Lower leg skin (tissue), 4 donors: ENCODE measurements around the gene RPL29. TPM values are rescaled to one million over a fixed set of nuclear protein-coding genes. Genes with fewer than 3 reads are reported as not detected.

Source experiments
- DNase-seq, 2 donors: peaks; one replicate each; pipeline ENCODE4 v3.0.0-alpha.2; 2019; ENCODE audit warnings: low spot score in 2 of 2
- H3K4me3 ChIP-seq: fragments of 200-600 bp; sonication (generic); 2 replicates; pipeline ENCODE4 v1.5.1; 2017; ENCODE audit warnings: mild to moderate bottlenecking, low read depth; ENCODE audit not compliant: poor library complexity, severe bottlenecking
- CTCF ChIP-seq, 3 donors: fragments of 450-650 bp; IDR thresholded peaks; one replicate each; pipeline ENCODE4 v1.5.1; 2016; ENCODE audit warnings: antibody characterized with exemption in 3 of 3, mild to moderate bottlenecking in 3 of 3, moderate library complexity in 2 of 3
- POLR2A ChIP-seq, 2 donors: fragments of 450-650 bp; IDR thresholded peaks; one replicate each; pipeline ENCODE4 v1.6.1; 2016 to 2017; ENCODE audit warnings: antibody characterized with exemption in 2 of 2, mild to moderate bottlenecking in 1 of 2, moderate library complexity in 1 of 2
- WGBS, 2 donors: methylation state at CpG; one replicate each; pipeline ENCODE4 v1.1.5; 2018; 5-methylcytosine and 5-hydroxymethylcytosine counted together
- intact Hi-C: fragments of 100-400 bp; cut with DNase I; formaldehyde crosslinking; loops from one replicate; pipeline ENCODE4 v1.15.0; 2023; ENCODE audit warnings: low total_unique reads
- total RNA-seq, 4 donors: library from RNA; depleted of rRNA; stranded (reverse); fragments of >200 nt; gene quantifications; one replicate each; pipeline ENCODE4 v1.1.0, GENCODE V29; 2016

RPL29 gene
- total RNA-seq, 4 donors from 2014 or later, result 1,729 to 2,645 (median 2,120) TPM

DNA sequence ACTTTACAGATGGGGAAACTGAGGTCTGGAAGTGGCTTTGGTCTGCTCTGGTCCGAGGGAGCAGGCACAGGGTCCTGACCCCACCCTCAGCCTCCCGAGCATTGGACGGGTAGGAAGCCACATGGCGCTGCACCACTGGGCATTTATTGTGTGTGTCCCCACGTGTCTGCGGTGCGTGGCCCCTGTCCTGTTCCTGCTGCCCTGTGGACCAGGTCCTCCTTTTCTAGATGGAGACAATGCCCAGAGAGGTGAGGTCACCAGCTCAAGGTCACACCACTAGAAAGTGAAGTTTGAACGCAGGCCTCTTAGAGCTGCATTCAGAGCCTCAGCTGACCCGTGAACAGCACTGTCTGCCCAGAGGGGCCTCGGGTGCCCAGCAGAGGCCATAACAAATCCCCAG lies 33.8 kb upstream of the RPL29 start:
- TF ChIP-seq CTCF (IDR thresholded peaks at IDR 0.05) (no peak), POLR2A (IDR thresholded peaks at IDR 0.05) (no peak)
- WGBS, 2 donors, result 90 to 100% methylated on average over 5 to 10 of the region's 10 CpGs
- no peak overlapping the region for H3K4me3 ChIP-seq

GRCh38 chr3:52029053-52029452 lies 33.4 kb upstream of the RPL29 start:
- TF ChIP-seq CTCF (IDR thresholded peaks at IDR 0.05), result no peak
- no peak for TF ChIP-seq POLR2A (IDR thresholded peaks at IDR 0.05)
- no peak for DNase-seq
- 85 to 90% methylated on average over 7 to 9 of the region's 9 CpGs for WGBS, 2 donors
- intact Hi-C loops, result no loop called here
- no peak overlapping the region for H3K4me3 ChIP-seq

More for the DNA sequence above, 33.8 kb upstream of the RPL29 start:
- intact Hi-C loops, result no loop called here
- no peak for DNase-seq

DNA sequence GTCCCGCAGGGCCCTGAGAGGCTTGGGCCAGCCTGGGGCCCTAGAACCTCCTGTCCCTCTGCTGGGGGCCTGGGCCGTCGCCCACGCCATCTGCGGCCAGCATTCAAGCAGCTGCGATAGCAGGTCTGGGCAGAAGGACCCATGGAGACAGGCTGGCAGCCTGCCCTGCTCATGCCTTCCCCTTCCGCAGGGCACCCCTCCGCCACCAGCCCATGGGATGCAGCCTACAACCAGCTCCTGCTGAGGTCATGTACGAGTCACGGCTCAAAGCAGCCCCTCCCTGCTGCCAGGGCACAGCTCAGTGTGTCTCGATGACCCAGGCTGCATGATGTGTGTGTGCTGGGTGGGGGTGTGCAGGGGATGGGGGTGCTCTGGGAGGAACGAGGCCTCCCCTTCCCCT lies 32.9 kb upstream of the RPL29 start:
- TF ChIP-seq CTCF (IDR thresholded peaks at IDR 0.05) (no peak), POLR2A (IDR thresholded peaks at IDR 0.05) (no peak)
- H3K4me3 ChIP-seq, result no peak overlapping the region
- no peak for DNase-seq
- 77 to 80% methylated on average over 11 of the region's 12 CpGs for WGBS, 2 donors
- intact Hi-C loops, result no loop called here

DNA sequence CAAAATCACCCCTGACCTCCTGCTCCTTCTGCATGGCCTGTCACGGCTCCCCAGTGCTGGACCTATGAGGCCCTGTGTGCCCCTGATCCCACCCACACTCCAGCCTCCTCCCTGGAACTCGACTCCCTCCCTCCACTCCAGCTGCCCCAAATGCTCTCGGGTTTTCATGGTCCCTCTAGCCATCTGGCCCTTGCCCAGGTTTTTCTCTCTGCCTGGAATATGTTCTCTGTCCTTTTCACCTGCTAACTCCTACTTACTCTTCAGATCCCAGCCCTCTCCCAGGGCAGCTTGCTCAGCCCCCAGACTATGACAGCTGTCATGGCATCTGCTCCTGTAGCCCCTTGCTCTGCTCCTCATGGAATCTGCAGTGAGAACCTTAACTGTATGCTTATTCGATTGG lies 30.3 kb upstream of the RPL29 start:
- 64 to 70% methylated on average over 4 of the region's 4 CpGs for WGBS, 2 donors
- intact Hi-C loops, result no loop called here
- TF ChIP-seq CTCF (IDR thresholded peaks at IDR 0.05) (no peak), POLR2A (IDR thresholded peaks at IDR 0.05) (no peak)
- DNase-seq, result no peak
- no peak overlapping the region for H3K4me3 ChIP-seq

DNA sequence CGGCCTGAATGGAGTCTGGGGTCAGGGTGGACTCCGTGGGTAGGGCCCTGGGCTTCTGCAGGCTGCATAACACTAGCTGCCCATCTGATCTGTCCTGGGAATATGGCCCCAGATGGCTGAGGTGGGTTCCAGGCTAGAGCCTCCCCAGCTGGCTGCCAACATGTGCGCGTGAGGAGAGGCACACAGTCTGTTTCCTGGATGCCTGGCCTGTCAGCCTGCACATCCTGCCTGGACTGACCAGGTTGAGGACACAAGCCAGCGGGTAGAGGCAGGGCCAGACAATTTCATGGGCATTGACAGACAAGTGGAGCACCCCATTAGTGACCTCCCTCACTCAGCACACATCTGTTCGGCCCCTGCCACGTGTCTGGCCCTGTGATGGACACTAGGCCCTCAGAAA lies 29.8 kb upstream of the RPL29 start:
- H3K4me3 ChIP-seq, result no peak overlapping the region
- TF ChIP-seq CTCF (IDR thresholded peaks at IDR 0.05) (no peak), POLR2A (IDR thresholded peaks at IDR 0.05) (no peak)
- DNase-seq, result no peak
- 79 to 97% methylated on average over 5 of the region's 7 CpGs for WGBS, 2 donors
- intact Hi-C loops, result no loop called here

DNA sequence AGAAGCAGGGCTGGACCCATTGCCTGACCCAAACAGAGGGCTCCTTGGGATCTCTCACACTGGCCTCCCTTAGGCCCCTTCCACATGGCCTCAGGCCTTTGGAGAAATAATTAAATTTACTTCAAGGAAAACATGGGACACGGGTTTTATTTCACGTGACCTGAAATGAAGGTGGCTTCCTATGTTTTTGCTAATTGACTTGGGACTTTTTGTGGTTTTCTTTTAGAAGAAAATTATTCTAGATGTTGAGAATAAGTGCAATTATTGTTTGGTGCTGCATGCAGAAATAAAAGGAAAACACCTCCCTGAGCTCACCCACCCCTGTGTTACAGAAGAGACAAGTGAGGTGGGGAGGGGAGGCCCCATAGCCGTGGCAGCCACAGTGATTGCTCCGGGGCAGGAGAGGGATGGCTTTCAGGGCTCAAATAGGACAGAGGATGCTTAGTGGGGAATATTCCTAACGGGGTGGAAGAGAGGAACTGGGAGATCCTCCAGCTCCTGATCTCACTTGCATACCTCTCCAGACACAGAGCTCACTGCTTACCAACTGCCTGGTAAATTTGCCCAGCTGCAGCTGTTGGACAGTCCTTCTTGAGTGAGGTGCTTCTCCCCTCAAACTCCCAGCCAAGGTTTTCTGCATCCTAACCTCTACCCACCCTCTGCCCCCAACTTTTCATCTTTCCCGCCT lies 29.2 kb upstream of the RPL29 start:
- no peak overlapping the region for H3K4me3 ChIP-seq
- no peak for TF ChIP-seq CTCF (IDR thresholded peaks at IDR 0.05)
- no peak for TF ChIP-seq POLR2A (IDR thresholded peaks at IDR 0.05)
- WGBS, 2 donors, result 76 to 80% methylated on average over 6 of the region's 6 CpGs
- intact Hi-C loops, result no loop called here
- DNase-seq, result no peak
